Esophagus muscularis mucosa (tissue), 4 donors: ENCODE data around the gene CDC37. TPM values are rescaled to one million over a fixed set of nuclear protein-coding genes. Genes with fewer than 3 reads are reported as not detected.
"Not testable (repeated sequence)": the region's sequence is repeated elsewhere in the genome, so short reads cannot be mapped to it uniquely, and the experiment has no call there.

Source experiments
- DNase-seq: peaks from one replicate; pipeline ENCODE4 v3.0.0-alpha.2; 2017; ENCODE audit errors: extremely low spot score
- H3K27ac ChIP-seq, 4 donors: fragments of 200-600 bp; sonication (generic); replicated peaks in 1 of 4; 1 replicate in 3 of 4; 2 replicates in 1 of 4; pipeline ENCODE4 v1.5.1; 2016 to 2019; ENCODE audit warnings: mild to moderate bottlenecking in 1 of 4
- H3K27me3 ChIP-seq, 4 donors: fragments of 200-600 bp; sonication (generic); one replicate each; pipeline versions ENCODE4 v1.5.1 to v1.6.0; 2016 to 2019
- H3K36me3 ChIP-seq, 4 donors: fragments of 200-600 bp; sonication (generic); one replicate each; pipeline ENCODE4 v1.5.1; 2016 to 2019
- H3K4me1 ChIP-seq, 4 donors: fragments of 200-600 bp; sonication (generic); one replicate each; pipeline ENCODE4 v1.5.1; 2016 to 2019
- H3K4me3 ChIP-seq, 4 donors: fragments of 200-600 bp; sonication (generic); 1 replicate in 2 of 4; 2 replicates in 2 of 4; pipeline ENCODE4 v1.5.1; 2016 to 2019; ENCODE audit warnings: mild to moderate bottlenecking in 4 of 4, moderate library complexity in 1 of 4
- H3K9me3 ChIP-seq, 4 donors: fragments of 200-600 bp; sonication (generic); 1 replicate in 3 of 4; 2 replicates in 1 of 4; pipeline ENCODE4 v1.5.1; 2016 to 2019
- CTCF ChIP-seq, 3 experiments: fragments of 200-600 bp in 2 of 3; fragments of 450-650 bp in 1 of 3; sonication (generic) in 2 of 3; IDR thresholded peaks; one replicate each; pipeline ENCODE4 v1.5.1; 2017 to 2019; ENCODE audit warnings: antibody characterized with exemption in 3 of 3, mild to moderate bottlenecking in 2 of 3, moderate library complexity in 1 of 3
- EP300 ChIP-seq: sonication (generic); formaldehyde crosslinking; IDR thresholded peaks from one replicate; pipeline ENCODE4 v1.6.1; 2017; ENCODE audit warnings: antibody characterized with exemption
- POLR2A ChIP-seq: fragments of 450-650 bp; IDR thresholded peaks from one replicate; pipeline ENCODE4 v1.6.1; 2017; ENCODE audit warnings: antibody characterized with exemption, moderate library complexity, mild to moderate bottlenecking, low read depth
- POLR2AphosphoS5 ChIP-seq, 2 donors: sonication (generic); formaldehyde crosslinking; IDR thresholded peaks; one replicate each; pipeline ENCODE4 v1.6.1; 2017; ENCODE audit warnings: antibody characterized with exemption in 2 of 2
- WGBS: methylation state at CpG from one replicate; pipeline ENCODE4 v1.1.5; 2018; 5-methylcytosine and 5-hydroxymethylcytosine counted together
- intact Hi-C: fragments of 100-400 bp; cut with DNase I; formaldehyde crosslinking; loops from one replicate; pipeline ENCODE4 v1.15.1; 2023
- total RNA-seq, 4 donors: library from RNA; depleted of rRNA; stranded (reverse); fragments of >200 nt; gene quantifications; one replicate each; pipeline versions ENCODE4 v1.1.0 to v1.2.1, GENCODE V29; 2016

CDC37 gene
- total RNA-seq, 4 donors from 2014 or later = 131 to 176 (median 160) TPM

GRCh38 chr19:10412257-10412977 lies 9.1 kb upstream of the CDC37 start:
- H3K9me3 ChIP-seq = peaks cover 0 to 6% (median 2%) of the 10 kb centered on the region in 4 donors
- no peak for TF ChIP-seq EP300
- no peak for TF ChIP-seq POLR2A
- no peak for TF ChIP-seq POLR2AphosphoS5 (IDR thresholded peaks at IDR 0.05)
- no peak for TF ChIP-seq CTCF (IDR thresholded peaks at IDR 0.05)
- no peak for DNase-seq
- H3K27ac ChIP-seq = no peak overlapping the region
- peaks cover 1 to 77% (median 15%) of the 10 kb centered on the region in 4 donors for H3K27me3 ChIP-seq
- peaks cover 11 to 17% (median 16%) of the 10 kb centered on the region in 4 donors for H3K4me1 ChIP-seq
- no peak overlapping the region for H3K4me3 ChIP-seq
- no peaks in the 10 kb centered on the region for H3K36me3 ChIP-seq
- 83% methylated on average over 13 of the region's 13 CpGs for WGBS
- intact Hi-C loops = no loop called here

- H3K27ac ChIP-seq, DNase-seq, H3K4me3 ChIP-seq, H3K36me3 ChIP-seq, H3K9me3 ChIP-seq, H3K4me1 ChIP-seq, intact Hi-C loops: not testable (repeated sequence)
- H3K27me3 ChIP-seq = peaks cover 0 to 77% (median 3%) of the 10 kb centered on the region in 4 donors
- 85% methylated on average over 5 of the region's 5 CpGs for WGBS
These were observed 7.9 kb upstream of the CDC37 start for GRCh38 chr19:10411224-10411623.

- 66% methylated on average over 15 of the region's 18 CpGs for WGBS
- no peaks in the 10 kb centered on the region for H3K9me3 ChIP-seq
- H3K4me3 ChIP-seq = no peak overlapping the region
- H3K36me3 ChIP-seq = no peaks in the 10 kb centered on the region
- intact Hi-C loops = loop anchor here (10.0 kb wide), 1 partner anchor 156 kb away; the partner anchor contains the start of genes CDKN2D and KRI1
- no peak for DNase-seq
- peaks cover 0 to 73% (median 15%) of the 10 kb centered on the region in 4 donors for H3K27me3 ChIP-seq
- peaks cover 17 to 19% (median 19%) of the 10 kb centered on the region in 4 donors for H3K4me1 ChIP-seq
- TF ChIP-seq CTCF (IDR thresholded peaks at IDR 0.05) (no peak), POLR2A (no peak), EP300 (no peak), POLR2AphosphoS5 (IDR thresholded peaks at IDR 0.05) (no peak)
- H3K27ac ChIP-seq = no peak overlapping the region
These were observed 5.4 kb upstream of the CDC37 start for GRCh38 chr19:10408511-10409283.

- no peak for DNase-seq
- H3K4me3 ChIP-seq = no peak overlapping the region
- H3K27ac ChIP-seq = no peak overlapping the region
- H3K9me3 ChIP-seq = no peaks in the 10 kb centered on the region
- peaks cover 22 to 29% (median 27%) of the 10 kb centered on the region in 4 donors for H3K4me1 ChIP-seq
- intact Hi-C loops = loop anchor here (10.0 kb wide), 1 partner anchor 158 kb away; the partner anchor contains the start of genes CDKN2D and KRI1
- no peaks in the 10 kb centered on the region for H3K36me3 ChIP-seq
- H3K27me3 ChIP-seq = peaks cover 0 to 72% (median 15%) of the 10 kb centered on the region in 4 donors
- TF ChIP-seq CTCF (IDR thresholded peaks at IDR 0.05) = no peak
- no peak for TF ChIP-seq POLR2A
- no peak for TF ChIP-seq EP300
- no peak for TF ChIP-seq POLR2AphosphoS5 (IDR thresholded peaks at IDR 0.05)
These were observed 3.8 kb upstream of the CDC37 start for GRCh38 chr19:10407096-10407495.

GRCh38 chr19:10406191-10406590 lies 2.8 kb upstream of the CDC37 start:
- Histone ChIP-seq H3K27ac (no peak overlapping the region), H3K9me3 (no peaks in the 10 kb centered on the region), H3K36me3 (no peaks in the 10 kb centered on the region), H3K4me3 (no peak overlapping the region), H3K4me1 (peaks cover 30 to 38% (median 36%) of the 10 kb centered on the region in 4 donors), H3K27me3 (peaks cover 0 to 64% (median 15%) of the 10 kb centered on the region in 4 donors)
- TF ChIP-seq CTCF (IDR thresholded peaks at IDR 0.05) (no peak), EP300 (no peak), POLR2AphosphoS5 (IDR thresholded peaks at IDR 0.05) (no peak), POLR2A (no peak)
- intact Hi-C loops = loop anchor here (10.0 kb wide), 1 partner anchor 159 kb away; the partner anchor contains the start of genes CDKN2D and KRI1
- WGBS = 80% methylated on average over 6 of the region's 6 CpGs
- DNase-seq = no peak
